ENCODE results near the gene RASL10B.

- no peak for TF ChIP-seq CTCF (IDR thresholded peaks at IDR 0.05)
- TF ChIP-seq POLR2A (IDR thresholded peaks at IDR 0.05): no peak
These were observed 9.8 kb downstream of the RASL10B start for GRCh38 chr17:35740997-35741931.

All from thyroid gland (tissue), 4 donors.